HEK293 (cell line): ENCODE results near the gene NECAB2.

Experiments used
- CTCF ChIA-PET: fragments of 350-600 bp; formaldehyde crosslinking; extraction: SDS; loops from one replicate; lab custom pipeline; 2021; ENCODE audit warnings: antibody characterized with exemption; lab: Yijun Ruan, JAX
- POLR2A ChIA-PET: fragments of 300-600 bp; formaldehyde crosslinking; extraction: SDS; loops from one replicate; lab custom pipeline; 2020; ENCODE audit warnings: antibody characterized with exemption, inconsistent platforms; lab: Yijun Ruan, JAX
- H3K27ac ChIP-seq: fragments of 200-500 bp; sonication (Bioruptor generic); 2 replicates; pipeline ENCODE4 v1.5.1; 2014; ENCODE audit warnings: low read depth, low read length, control low read depth, inconsistent platforms; ENCODE audit errors: extremely low read depth
- H3K36me3 ChIP-seq, 2 experiments: fragments of 200-500 bp in 1 of 2; sonication (Bioruptor generic) in 1 of 2; 1 replicate in 1 of 2; 2 replicates in 1 of 2; pipeline ENCODE4 v1.5.1; 2014 to 2017; ENCODE audit warnings: inconsistent platforms in 2 of 2, low read length in 2 of 2; ENCODE audit not compliant: control insufficient read depth in 2 of 2, insufficient read depth in 1 of 2
- H3K4me1 ChIP-seq: fragments of 200-500 bp; sonication (Bioruptor generic); 2 replicates; pipeline ENCODE4 v1.5.1; 2014; ENCODE audit warnings: mild to moderate bottlenecking, low read length, inconsistent platforms; ENCODE audit not compliant: control insufficient read depth, insufficient read depth
- H3K4me3 ChIP-seq: 2 replicates; pipeline ENCODE4 v1.5.1; 2011; ENCODE audit warnings: low read depth, mild to moderate bottlenecking, control low read depth, low read length, moderate library complexity
- H3K9me3 ChIP-seq: fragments of 200-500 bp; sonication (Bioruptor generic); 2 replicates; pipeline ENCODE4 v1.5.1; 2014; ENCODE audit warnings: low read depth, low read length, inconsistent platforms; ENCODE audit not compliant: control insufficient read depth, insufficient read depth
- GLIS1 ChIP-seq: fragments of 450-650 bp; formaldehyde crosslinking; IDR thresholded peaks from 2 replicates; pipeline ENCODE4 v1.5.1; 2016; ENCODE audit warnings: missing biosample characterization, missing genetic modification characterization
- KLF1 ChIP-seq: fragments of 450-650 bp; formaldehyde crosslinking; IDR thresholded peaks from 2 replicates; pipeline ENCODE4 v1.5.1; 2016; ENCODE audit warnings: missing biosample characterization, missing genetic modification characterization
- PRDM2 ChIP-seq: fragments of 450-650 bp; formaldehyde crosslinking; IDR thresholded peaks from 2 replicates; pipeline ENCODE4 v1.5.1; 2016; ENCODE audit warnings: missing biosample characterization, missing genetic modification characterization, borderline replicate concordance
- PRDM4 ChIP-seq: fragments of 450-650 bp; formaldehyde crosslinking; IDR thresholded peaks from 2 replicates; pipeline ENCODE4 v1.5.1; 2017; ENCODE audit warnings: missing biosample characterization, missing genetic modification characterization
- REST ChIP-seq: fragments of 450-650 bp; formaldehyde crosslinking; IDR thresholded peaks from 2 replicates; pipeline ENCODE4 v1.5.1; 2016; ENCODE audit warnings: missing biosample characterization, missing genetic modification characterization
- TSHZ1 ChIP-seq: fragments of 450-650 bp; formaldehyde crosslinking; IDR thresholded peaks from 2 replicates; pipeline ENCODE4 v1.5.1; 2016; ENCODE audit warnings: missing biosample characterization, missing genetic modification characterization, borderline replicate concordance
- ZNF140 ChIP-seq: fragments of 450-650 bp; formaldehyde crosslinking; IDR thresholded peaks from 2 replicates; pipeline ENCODE4 v1.5.1; 2016; ENCODE audit warnings: missing biosample characterization, missing genetic modification characterization
- ZNF184 ChIP-seq: fragments of 450-650 bp; IDR thresholded peaks from 2 replicates; pipeline ENCODE4 v1.5.1; 2018; ENCODE audit warnings: missing biosample characterization, mild to moderate bottlenecking, missing genetic modification characterization
- ZNF214 ChIP-seq: fragments of 450-650 bp; formaldehyde crosslinking; IDR thresholded peaks from 2 replicates; pipeline ENCODE4 v1.5.1; 2017; ENCODE audit warnings: missing biosample characterization, mild to moderate bottlenecking, missing genetic modification characterization, borderline replicate concordance
- ZNF274 ChIP-seq, 2 experiments: fragments of 200-500 bp in 1 of 2; fragments of 450-650 bp in 1 of 2; sonication (Bioruptor generic) in 1 of 2; formaldehyde crosslinking in 1 of 2; IDR thresholded peaks; 2 replicates each; pipeline versions ENCODE4 v1.5.1 to v1.6.1; 2014 to 2016; ENCODE audit warnings: borderline replicate concordance in 1 of 2, inconsistent platforms in 1 of 2, low read length in 1 of 2, missing biosample characterization in 1 of 2, missing genetic modification characterization in 1 of 2
- ZNF341 ChIP-seq: fragments of 450-650 bp; formaldehyde crosslinking; IDR thresholded peaks from 2 replicates; pipeline ENCODE4; 2016; ENCODE audit warnings: low read depth, missing biosample characterization, missing genetic modification characterization
- ZNF544 ChIP-seq: fragments of 450-650 bp; formaldehyde crosslinking; IDR thresholded peaks from 2 replicates; pipeline ENCODE4 v1.5.0; 2017; ENCODE audit warnings: missing biosample characterization, missing genetic modification characterization
- ZNF548 ChIP-seq: fragments of 450-650 bp; formaldehyde crosslinking; IDR thresholded peaks from 2 replicates; pipeline ENCODE4 v1.5.1; 2016; ENCODE audit warnings: missing biosample characterization, missing genetic modification characterization
- ZNF610 ChIP-seq: fragments of 450-650 bp; formaldehyde crosslinking; IDR thresholded peaks from 2 replicates; pipeline ENCODE4 v1.5.1; 2016; ENCODE audit warnings: missing biosample characterization, missing genetic modification characterization, borderline replicate concordance
- ZNF670 ChIP-seq: fragments of 450-650 bp; formaldehyde crosslinking; IDR thresholded peaks from 2 replicates; pipeline ENCODE4 v1.5.1; 2016; ENCODE audit warnings: missing biosample characterization, missing genetic modification characterization, low read depth
- ZNF677 ChIP-seq: fragments of 450-650 bp; IDR thresholded peaks from 2 replicates; pipeline ENCODE4 v1.5.0; 2018; ENCODE audit warnings: missing biosample characterization, mild to moderate bottlenecking, missing genetic modification characterization, moderate library complexity

Gene NECAB2

GRCh38 chr16:84050316-84050715 lies 82.3 kb downstream of the NECAB2 start:
- ChIA-PET POLR2A (no interaction called here), CTCF (interaction anchor here (0.6 to 1.0 kb wide), 3 partner anchors 13 to 94 kb away, joined by 3 read pairs; no protein-coding TSS in a partner anchor)
- no peaks in the 10 kb centered on the region for H3K9me3 ChIP-seq
- no peak overlapping the region for H3K4me3 ChIP-seq
- no peaks in the 10 kb centered on the region for H3K4me1 ChIP-seq
- H3K27ac ChIP-seq = no peak overlapping the region
- H3K36me3 ChIP-seq = peaks cover 0 to 51% of the 10 kb centered on the region in 2 experiments; a peak in 1 of 3 replicates
- TF ChIP-seq ZNF341 (tag by site-specific recombination) = no peak
- no peak for TF ChIP-seq ZNF677 (tag by site-specific recombination)
- no peak for TF ChIP-seq ZNF544 (tag by site-specific recombination)
- TF ChIP-seq ZNF140 (tag by site-specific recombination) = no peak

GRCh38 chr16:84052071-84052622 lies 84.1 kb downstream of the NECAB2 start:
- no peak overlapping the region for H3K27ac ChIP-seq
- peaks cover 0 to 70% of the 10 kb centered on the region in 2 experiments; a peak in 1 of 3 replicates for H3K36me3 ChIP-seq
- H3K9me3 ChIP-seq = no peaks in the 10 kb centered on the region
- CTCF ChIA-PET = no interaction called here
- H3K4me3 ChIP-seq = no peak overlapping the region
- POLR2A ChIA-PET = no interaction called here
- H3K4me1 ChIP-seq = no peaks in the 10 kb centered on the region
- TF ChIP-seq REST (tag by site-specific recombination) (no peak), ZNF184 (tag by site-specific recombination) (no peak), KLF1 (no peak), PRDM4 (tag by site-specific recombination) (no peak), ZNF548 (tag by site-specific recombination) (no peak), GLIS1 (tag by site-specific recombination) (no peak), ZNF214 (tag by site-specific recombination) (no peak), ZNF670 (no peak), ZNF610 (tag by site-specific recombination) (no peak), PRDM2 (tag by site-specific recombination) (no peak), TSHZ1 (tag by site-specific recombination) (no peak), ZNF274 (IDR thresholded peaks at IDR 0.05; ENCODE audit: low read length) (no peak), ZNF274 (tag by site-specific recombination; IDR thresholded peaks at IDR 0.05; ENCODE audit: borderline replicate concordance) (no peak)
